Tongue (tissue), 2 donors: ENCODE measurements around the gene ROBO1. TPM values are rescaled to one million over a fixed set of nuclear protein-coding genes. Genes with fewer than 3 reads are reported as not detected.
A peak's percentile ranks its signal among the peaks of the same experiment; 100 is the strongest.

Experiments used
- DNase-seq: peaks from one replicate; pipeline ENCODE4 v3.0.0-alpha.2; 2015
- total RNA-seq: library from RNA; depleted of rRNA; stranded (reverse); fragments of >200 nt; gene quantifications from one replicate; pipeline ENCODE4 v1.2.3, GENCODE V29; 2014

The ROBO1 gene
- total RNA-seq, 1 donor from 2014 or later = 79.3 TPM

DNA sequence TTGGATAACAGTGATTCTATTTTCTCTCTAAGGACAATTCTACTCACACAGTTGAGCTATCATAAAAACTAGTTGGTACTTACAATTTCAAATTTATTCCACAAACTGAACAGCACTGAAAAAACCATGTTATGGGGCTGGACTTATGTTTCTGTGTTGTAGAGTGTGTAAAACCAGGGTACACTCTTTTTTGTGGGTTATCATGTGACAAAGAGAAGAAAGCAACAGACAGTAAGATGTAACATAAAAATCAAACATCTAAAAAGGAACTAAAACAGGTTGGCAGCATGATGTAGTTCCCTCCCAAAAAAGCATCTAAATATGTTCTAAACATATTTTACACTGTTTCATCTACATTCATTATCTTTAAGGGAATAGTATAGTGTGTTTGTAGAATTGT lies 757.9 kb downstream of the ROBO1 start:
- no peak for DNase-seq

DNA sequence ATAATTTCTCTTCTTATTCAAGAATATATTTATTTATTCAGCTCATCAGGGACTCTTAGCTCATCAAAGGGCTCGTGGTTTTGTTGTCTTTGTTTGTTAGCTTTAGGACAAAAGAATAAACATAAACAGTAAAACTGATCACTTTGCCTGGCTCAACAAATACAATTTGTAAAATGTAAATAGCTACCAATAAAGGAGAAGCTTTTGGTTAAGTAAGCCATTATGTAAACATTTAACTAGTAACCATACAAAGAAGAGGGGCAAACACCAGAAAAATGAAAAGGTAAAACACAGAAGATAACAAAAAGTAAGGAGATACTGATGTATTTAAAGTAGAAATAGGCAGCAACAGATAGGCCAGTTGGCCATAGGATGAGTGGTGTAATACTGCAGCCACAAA lies 761.7 kb downstream of the ROBO1 start:
- DNase-seq = no peak

DNA sequence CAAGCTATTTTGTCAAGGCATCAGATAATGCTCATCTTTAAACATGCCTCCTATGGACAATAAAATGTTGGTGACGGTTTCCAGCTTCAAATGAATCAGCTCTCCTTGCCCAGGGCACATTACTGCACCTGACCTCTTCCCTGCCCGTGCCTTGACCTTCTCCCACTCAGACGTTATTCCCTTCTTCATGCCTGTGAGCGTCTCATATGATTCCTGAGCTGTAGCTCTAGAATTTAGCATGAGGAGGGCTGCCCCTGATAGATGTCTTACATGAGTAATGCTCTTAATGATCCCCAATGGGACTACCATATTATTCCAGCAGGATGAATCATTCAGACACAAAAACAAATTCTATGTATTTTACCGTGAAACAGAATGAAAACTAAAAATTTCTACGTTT lies 762.7 kb downstream of the ROBO1 start:
- no peak for DNase-seq

DNA sequence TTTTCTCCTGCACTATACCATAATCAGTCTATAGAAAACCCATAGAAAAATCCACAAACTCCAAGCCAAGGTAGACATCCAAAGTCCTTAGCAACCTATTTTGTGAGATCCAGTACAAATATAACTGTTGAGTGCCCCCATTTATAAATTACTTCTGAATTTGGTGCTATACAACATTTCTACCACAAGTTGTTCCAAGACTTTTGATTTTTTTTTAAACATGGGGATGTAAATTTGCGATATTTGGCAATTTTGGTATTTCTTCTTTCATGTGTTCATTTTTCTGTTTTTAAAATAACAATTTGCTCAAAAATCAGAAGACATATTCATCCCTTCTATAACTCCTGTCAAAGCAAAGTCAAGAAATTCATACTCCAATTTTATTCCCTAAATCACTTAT lies 763.8 kb downstream of the ROBO1 start:
- DNase-seq = no peak

DNA sequence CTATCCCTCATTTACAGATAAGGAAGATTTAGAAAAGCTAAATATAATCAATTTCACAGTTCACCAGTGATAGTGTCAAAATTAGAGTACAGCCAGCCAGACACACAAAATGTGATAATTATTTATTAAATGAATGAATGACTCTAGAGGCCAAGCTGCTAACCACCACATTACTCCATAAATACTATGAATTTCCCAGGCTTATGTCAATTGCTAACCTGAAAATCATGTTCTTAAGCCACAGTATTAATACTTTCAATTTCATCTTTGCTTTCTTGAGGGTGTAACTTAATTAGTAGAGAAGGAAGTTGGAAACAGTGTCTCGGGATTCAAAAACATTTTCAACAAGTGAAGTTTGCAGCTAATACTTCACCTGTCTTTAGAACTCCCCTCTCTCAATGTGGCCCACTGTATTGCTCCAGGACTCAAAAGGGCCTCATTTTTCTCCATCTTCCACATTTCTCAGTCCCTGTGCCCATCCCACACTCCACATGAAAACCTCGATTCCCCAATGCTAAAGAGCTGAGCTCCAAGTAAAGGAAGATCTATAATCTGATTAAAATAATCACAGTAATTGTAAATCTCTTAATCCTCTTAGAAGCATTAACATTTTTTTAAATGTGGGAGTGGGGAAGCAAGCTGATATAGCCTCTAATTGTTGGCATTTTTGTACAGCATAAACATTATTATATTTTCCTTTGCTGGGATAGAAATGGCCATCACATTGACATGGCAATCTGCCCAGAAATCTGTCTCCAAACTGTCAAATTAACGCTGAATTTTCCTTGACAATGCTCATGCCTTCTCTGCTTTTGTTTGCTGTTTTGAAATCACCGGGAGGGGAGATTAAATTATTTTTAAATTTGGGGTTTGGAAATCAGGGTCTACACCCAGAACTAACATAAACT lies 765.1 kb downstream of the ROBO1 start:
- DNase-seq = no peak

DNA sequence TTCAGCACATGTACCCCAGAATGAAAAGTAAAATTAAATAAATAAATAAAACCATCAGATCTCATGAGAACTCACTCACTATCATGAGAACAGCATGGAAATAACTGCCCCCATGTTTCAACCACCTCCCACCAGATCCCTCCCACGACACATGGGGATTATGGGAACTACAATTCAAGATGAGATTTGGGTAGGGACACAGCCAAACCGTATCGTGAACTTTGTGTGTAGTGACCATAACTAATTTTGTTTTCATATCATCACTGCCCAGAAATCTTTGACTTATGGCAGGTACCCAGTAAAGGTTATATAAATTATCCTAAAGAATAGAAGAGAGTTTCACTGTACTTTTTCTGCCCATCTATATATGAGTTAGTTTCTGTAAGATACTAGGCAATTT lies 766.5 kb downstream of the ROBO1 start:
- DNase-seq = no peak

DNA sequence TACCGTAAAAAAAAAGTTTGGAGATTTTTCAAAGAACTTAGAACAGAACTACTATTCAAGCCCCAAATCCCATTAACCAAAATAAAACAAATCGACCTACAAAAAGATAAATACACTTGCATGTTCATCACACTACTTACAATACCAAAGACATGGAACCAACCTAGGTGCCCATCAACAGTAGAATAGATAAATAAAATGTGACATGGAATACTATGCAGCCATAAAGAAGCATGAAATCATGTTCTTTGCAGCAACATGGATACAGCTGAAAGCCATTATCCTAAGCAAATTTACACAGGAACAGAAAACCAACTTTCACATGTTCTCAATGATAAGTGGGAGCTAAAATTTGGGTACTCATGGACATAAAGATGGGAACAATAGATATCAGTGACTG lies 768.7 kb downstream of the ROBO1 start:
- no peak for DNase-seq

DNA sequence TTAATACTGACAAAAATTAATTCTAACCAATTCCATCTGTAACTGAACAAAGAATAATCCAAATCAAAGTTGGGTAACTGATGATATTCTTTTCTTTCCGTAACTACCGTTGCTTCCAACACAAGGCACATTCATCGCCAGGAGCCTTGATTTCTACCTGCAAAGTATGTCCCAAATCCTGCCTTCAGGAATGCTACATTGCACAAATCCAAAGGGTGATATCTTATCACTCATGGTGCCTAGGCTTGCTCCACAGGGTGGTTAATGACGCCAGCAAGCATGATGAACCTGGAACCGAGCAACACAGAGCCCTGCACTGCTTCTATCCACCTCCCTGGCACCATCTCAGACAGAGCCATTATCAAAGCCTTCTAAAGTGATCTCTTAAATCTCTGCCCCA lies 772.7 kb downstream of the ROBO1 start:
- DNase-seq = no peak

DNA sequence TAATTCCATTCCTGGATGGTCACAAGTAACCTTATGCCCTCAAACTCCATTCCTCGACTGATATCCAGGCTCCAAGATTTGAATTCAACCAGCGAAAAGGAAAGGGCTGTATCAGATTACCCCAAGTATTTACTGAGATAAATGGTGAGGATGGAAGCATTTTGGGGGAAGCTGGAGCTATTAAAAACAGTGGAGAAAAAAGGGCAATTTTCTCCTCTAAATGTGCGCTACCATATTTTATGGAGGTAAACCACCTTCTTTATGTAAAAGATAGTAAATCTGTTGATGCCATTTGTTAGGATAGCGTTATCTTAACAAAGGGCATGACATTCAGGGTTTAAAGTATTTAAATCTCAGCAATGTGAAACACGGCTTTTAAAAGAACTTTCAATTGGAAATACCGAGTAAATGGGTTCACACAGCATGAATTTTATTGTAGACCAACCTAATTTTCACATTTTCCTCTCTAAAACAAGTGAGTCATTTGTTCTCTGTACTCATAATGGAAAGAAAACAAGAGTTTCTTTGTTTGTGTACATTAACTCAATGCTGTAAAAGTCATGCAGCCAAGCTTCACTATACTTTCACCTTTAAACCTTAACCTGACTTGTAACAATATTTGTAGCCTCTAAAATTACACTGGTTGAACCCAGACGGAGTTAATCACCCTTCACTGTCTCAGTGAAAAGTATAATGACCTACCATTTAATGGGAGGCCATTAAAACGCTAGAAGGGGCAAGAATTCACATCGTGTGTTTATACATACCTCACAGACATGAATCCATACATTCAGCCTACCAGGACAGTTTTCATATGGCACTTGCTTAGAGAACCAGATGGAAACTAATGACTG lies 773.4 kb downstream of the ROBO1 start:
- no peak for DNase-seq

DNA sequence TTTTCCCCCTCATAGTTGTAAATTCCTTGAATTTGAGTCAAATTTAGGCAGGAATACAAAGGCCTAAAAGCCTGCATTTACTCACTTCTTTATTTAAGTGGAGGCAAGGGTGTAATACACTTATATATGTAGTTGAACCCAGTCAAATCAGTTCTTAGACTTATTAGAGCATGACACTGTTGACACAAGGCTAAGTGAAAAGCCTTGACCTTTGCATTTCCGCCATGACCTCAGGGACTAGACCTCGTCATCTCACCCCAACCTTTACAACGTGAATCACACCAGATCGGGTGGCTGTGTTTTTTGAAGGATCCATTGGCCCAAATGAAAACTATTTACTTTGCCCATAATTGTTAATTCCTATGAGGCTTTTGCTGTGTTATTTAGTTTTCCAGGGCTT lies 774.4 kb downstream of the ROBO1 start:
- DNase-seq = no peak

DNA sequence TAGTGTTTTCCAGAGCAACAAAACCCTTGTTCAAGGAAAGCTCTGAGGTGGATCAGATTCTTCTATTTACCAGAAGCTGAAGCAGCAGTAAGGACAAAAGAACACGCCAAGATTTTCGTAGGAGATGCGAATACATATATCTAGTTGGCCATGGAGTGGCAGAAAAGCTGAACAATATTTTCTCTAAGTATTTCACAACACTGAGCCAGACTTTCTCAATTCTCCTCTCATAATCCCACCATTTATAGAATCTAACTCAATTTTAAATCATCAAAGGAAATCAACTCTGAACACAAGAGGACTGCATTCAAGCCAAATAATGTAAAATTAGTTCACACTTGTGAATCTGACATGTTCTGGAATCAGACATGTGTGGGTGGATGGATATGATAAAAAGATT lies 775.0 kb downstream of the ROBO1 start:
- DNase-seq = no peak

DNA sequence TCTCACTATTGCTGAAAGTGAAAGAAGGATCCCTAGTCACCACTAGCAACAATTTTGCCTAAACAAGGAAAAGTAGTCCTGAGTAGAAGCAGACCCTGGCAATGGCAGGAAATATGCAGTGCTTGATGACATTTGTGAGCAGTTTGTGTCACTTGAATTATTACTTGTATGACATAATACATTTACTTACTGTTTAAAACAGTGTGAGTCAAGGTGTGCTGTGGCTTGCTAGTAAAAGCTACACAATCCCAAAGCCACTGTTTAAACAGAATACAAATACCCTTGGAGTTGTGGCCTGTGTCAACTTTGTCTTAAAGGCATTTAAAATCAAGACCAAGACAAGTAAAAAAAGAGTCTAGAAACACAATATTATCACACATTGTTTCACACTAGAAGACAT lies 775.4 kb downstream of the ROBO1 start:
- DNase-seq = no peak

DNA sequence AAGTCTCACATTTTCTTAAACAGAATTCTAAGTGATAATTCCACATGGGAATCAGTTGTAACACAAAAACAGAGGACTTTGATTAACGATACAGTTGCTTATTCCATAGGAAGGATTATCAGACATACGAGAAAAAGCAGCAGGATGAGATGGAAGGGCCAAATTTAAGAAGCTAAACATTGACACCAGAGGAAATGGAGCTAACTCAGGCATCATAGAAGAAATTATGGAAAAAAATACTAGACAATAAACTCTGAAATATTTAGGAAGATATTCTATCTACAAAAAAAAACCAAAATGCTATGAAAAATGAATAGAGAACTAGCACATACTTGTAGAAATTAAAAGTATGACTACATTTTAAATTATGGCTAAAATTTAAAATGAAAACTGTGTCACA lies 776.1 kb downstream of the ROBO1 start:
- no peak for DNase-seq

DNA sequence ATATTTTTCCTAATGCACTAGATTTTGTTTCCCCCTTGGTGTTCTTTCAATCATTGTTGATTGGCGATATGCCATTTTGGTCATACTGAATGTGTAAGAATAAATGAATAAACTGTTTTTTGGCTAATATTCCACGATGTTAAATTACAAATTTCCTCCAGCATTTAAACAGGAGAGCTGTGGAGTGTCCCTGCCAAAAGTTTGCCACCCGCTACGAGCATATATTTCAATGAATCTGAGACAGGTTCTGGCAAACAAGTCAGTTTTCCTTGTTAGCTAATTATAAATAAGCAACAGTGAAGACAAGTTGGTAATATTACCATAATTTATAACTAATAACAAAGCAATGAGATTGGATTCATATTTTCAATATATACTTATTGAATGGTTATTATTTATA lies 777.6 kb downstream of the ROBO1 start:
- DNase-seq = no peak

DNA sequence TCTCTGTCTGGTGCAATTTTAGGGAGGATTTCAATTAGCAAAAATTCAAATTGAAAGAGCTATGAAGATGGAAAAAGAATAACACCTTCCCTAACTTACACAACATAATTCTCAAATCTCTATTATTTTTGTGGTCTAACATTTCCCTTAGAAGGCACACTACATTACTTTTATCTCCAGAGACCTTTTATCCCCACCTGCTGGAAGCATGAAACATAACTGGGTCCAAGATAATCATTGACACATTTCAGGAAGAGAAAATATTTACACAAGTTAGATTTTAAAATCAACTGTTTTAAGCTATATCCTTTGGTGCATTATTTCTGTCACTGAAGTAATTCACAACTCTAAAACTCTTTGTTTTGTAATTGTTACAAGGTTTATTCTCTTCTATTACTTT lies 779.5 kb downstream of the ROBO1 start:
- no peak for DNase-seq

DNA sequence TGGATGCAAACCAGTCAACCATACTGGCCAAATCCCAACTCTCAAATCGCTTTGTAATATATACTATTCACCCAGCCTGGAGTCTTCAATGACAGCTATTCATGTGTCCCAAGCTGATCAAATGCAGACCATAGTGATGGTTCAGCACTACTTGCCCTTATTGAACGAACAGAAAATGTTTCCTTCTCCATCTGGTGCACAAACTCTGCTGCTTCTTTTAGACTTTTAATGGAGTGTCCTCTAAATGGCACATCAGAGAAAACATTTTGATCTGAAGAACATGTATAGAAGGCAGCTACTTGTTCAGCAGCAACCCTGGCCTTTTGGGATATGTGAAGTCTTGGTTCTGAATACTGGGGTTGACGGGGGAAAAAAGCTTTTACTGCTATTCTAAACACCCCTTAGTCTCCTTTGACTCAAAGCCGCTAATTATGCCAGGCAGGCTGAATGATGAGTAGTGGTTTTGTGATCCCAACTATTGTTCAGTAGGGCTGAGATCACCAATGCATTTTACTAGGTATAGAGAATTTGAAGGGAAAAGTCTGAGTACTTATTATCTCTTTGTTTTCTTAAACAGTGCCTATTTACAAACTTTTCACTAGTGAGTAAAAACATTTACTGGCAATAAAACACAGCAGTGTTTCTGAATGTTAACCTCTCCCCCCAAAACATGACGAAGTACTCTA lies 781.2 kb downstream of the ROBO1 start:
- DNase-seq = no peak

DNA sequence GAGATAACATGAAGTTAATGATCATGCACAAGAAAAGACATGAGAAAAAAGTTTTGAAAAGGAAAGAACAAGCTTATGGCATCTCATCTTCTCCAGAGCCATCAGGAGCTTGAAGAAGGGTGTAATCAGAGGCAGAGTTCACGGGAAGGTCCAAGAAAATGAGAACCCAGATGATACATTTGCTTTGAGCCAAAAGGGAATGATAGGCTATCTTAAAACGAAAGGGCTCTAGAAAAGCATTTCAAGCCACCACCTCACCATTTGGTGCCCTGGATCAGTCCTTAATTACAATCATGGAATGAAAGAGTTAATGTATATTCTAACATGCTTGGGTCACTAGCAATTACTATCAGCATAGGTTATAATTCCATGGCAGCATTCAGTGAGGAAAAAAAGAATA lies 781.8 kb downstream of the ROBO1 start:
- DNase-seq = no peak

DNA sequence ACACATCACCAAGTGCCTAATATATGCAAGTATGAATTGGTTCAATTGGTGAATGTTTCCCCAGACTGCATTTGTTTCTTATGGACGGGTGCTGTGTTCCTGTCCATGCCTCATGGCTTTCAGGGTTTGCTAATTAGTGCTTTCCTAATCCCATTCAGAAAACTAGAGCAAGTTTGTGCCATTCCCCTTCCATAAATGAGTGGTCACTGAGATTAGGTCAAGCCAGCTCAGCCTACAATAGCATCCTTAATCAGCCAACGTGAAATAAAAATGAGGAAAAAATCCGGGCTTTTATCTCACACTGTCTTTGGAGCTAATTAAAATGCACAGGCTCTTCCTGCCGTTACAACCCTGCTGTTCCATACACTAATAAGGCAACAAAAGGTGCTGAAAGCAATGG lies 788.8 kb downstream of the ROBO1 start:
- DNase-seq = no peak

DNA sequence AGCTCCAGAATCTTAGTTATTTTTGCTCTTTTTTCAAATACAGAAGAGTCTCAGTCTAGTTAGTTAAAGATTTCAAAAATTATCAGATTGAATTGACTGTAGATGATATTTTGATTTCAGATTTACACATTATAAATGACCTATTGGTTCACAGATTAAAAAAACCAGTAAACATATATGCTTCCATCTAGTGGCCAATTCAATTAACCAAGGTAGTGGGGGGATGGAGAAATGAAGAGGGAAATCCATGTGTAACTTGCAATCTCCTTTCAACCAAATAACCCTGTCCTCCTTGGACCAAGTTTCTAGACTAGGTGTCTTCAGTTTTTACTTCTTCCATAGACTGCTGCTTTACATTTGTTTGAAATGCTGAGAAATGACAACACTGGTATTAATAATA lies 789.8 kb downstream of the ROBO1 start:
- no peak for DNase-seq

DNA sequence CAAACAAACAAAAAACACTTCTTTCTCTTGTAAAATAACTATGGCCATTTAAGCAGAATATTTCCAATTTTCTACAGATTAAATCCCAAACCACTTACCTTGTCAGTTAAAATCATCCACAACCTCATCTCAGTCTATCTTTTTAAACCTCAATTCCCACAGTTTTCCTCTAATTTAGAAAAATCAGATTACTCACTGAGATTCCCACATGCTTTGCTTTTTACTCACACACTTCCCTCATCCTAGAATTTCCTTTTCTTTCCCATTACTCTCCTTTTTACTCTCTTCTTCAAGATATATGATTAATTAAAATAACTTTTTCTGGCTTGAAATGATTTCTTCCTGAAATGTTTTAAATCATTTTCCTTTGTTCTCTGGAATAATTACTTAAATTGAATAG lies 790.7 kb downstream of the ROBO1 start:
- no peak for DNase-seq

DNA sequence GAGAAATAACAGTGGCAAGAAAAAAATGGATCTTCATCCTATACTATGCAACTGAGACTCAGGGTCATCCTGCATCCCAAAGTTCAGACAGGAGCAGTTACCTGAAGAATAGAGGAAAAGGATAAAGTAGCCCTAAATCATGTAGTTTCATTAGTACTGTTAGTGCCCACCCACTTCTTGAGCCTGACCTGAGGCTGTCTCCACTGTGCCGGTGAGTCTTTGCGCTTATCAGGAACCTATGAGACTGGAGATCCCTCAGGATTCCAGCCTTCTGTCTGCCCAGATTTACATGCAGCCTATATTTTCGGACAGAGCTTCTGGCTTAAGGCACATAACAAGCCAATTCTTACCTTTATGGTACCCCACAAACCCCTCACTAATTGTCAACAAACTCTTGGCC lies 791.6 kb downstream of the ROBO1 start:
- no peak for DNase-seq

DNA sequence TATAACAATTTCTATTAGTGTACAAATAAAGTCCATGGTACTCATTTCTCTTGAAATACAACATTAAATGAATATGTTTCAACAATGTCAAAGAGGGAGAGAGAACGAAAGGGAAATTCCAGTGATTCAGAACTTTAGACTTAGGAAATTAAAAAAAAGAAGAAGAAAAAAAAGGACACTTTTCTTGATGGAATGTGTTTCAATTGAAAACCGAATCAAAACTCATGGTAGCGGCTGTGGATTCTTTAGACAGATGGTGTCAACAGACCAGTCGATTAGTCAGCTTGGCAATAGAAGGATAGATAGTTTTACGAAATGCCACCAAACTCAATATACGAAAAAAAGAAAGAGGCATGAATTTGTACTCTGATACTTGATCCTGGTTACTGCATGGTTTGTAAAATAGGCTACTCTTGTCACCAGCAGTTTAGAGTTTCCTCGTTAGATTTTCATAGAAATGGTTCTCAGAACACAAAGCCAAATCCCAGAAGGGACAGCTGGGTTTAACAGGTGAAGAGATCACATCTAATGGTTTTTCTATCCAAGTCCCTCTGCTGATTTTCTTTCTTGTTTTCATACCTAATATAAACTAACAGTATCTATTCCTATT lies 793.5 kb downstream of the ROBO1 start:
- DNase-seq = peak; percentile 64
